Measurements from ENCODE around the gene PTPRD. TPM values are rescaled to one million over a fixed set of nuclear protein-coding genes. Genes with fewer than 3 reads are reported as not detected.

The PTPRD gene
- total RNA-seq, 2 experiments from 2014 or later, result 0.03 TPM; not detected in 1

- intact Hi-C loops (cut with micrococcal nuclease; ENCODE audit: unreplicated experiment), result no loop called here
- H3K4me3 ChIP-seq (ENCODE audit: low read depth, low read length, poor library complexity, severe bottlenecking), result no peak overlapping the region
- H3K9me3 ChIP-seq (ENCODE audit: low read length), result no peaks in the 10 kb centered on the region
- no peak overlapping the region for H3K27ac ChIP-seq (ENCODE audit: low read depth, low read length, poor library complexity, severe bottlenecking)
- no peaks in the 10 kb centered on the region for H3K36me3 ChIP-seq (ENCODE audit: insufficient read depth, low read length)
- TF ChIP-seq EZH2phosphoT487 (IDR thresholded peaks at IDR 0.05; ENCODE audit: borderline replicate concordance, low read depth, low read length), result no peak
- no peak for TF ChIP-seq CTCF (conservative IDR thresholded peaks at IDR 0.05; ENCODE audit: low read length)
- H2AFZ ChIP-seq (ENCODE audit: low read length), result no peak overlapping the region
- ChIA-PET POLR2A (interaction anchor here (0.9 kb wide), 1 partner anchor 10 kb away, joined by 3 read pairs; no protein-coding TSS in a partner anchor), CTCF (ENCODE audit: unreplicated experiment) (no interaction called here)
- no TSS peak for BruUV-seq (replicated peaks)
- no peak for DNase-seq (ENCODE audit: low spot score)
- H3K79me2 ChIP-seq (ENCODE audit: insufficient read depth, low read depth, low read length), result no peaks in the 10 kb centered on the region
- no peaks in the 10 kb centered on the region for H3K4me1 ChIP-seq (ENCODE audit: insufficient read depth, low read length, poor library complexity, severe bottlenecking)
- H4K20me1 ChIP-seq (ENCODE audit: insufficient read depth, low read length), result no peaks in the 10 kb centered on the region
- no peak overlapping the region for H3K4me2 ChIP-seq (ENCODE audit: low read length)
- no peaks in the 10 kb centered on the region for H3K9me2 ChIP-seq (ENCODE audit: insufficient read depth, low read length)
These were observed 1832.4 kb downstream of the PTPRD start for GRCh38 chr9:8780386-8780785.

- no peaks in the 10 kb centered on the region for H3K9me2 ChIP-seq (ENCODE audit: insufficient read depth, low read length)
- no peaks in the 10 kb centered on the region for H3K79me2 ChIP-seq (ENCODE audit: insufficient read depth, low read depth, low read length)
- intact Hi-C loops (cut with micrococcal nuclease; ENCODE audit: unreplicated experiment), result no loop called here
- H3K4me2 ChIP-seq (ENCODE audit: low read length), result no peak overlapping the region
- H3K36me3 ChIP-seq (ENCODE audit: insufficient read depth, low read length), result no peaks in the 10 kb centered on the region
- H2AFZ ChIP-seq (ENCODE audit: low read length), result no peak overlapping the region
- DNase-seq (ENCODE audit: low spot score), result no peak
- BruUV-seq (replicated peaks), result no TSS peak
- H4K20me1 ChIP-seq (ENCODE audit: insufficient read depth, low read length), result no peaks in the 10 kb centered on the region
- H3K4me3 ChIP-seq (ENCODE audit: low read depth, low read length, poor library complexity, severe bottlenecking), result no peak overlapping the region
- no peak for TF ChIP-seq EZH2phosphoT487 (IDR thresholded peaks at IDR 0.05; ENCODE audit: borderline replicate concordance, low read depth, low read length)
- TF ChIP-seq CTCF (conservative IDR thresholded peaks at IDR 0.05; ENCODE audit: low read length), result no peak
- H3K27ac ChIP-seq (ENCODE audit: low read depth, low read length, poor library complexity, severe bottlenecking), result no peak overlapping the region
- POLR2A ChIA-PET, result interaction anchor here (0.7 kb wide), 1 partner anchor 116 kb away, joined by 4 read pairs; no protein-coding TSS in a partner anchor
- no peaks in the 10 kb centered on the region for H3K4me1 ChIP-seq (ENCODE audit: insufficient read depth, low read length, poor library complexity, severe bottlenecking)
- CTCF ChIA-PET (ENCODE audit: unreplicated experiment), result no interaction called here
- no peaks in the 10 kb centered on the region for H3K9me3 ChIP-seq (ENCODE audit: low read length)
These were observed 1833.3 kb downstream of the PTPRD start for GRCh38 chr9:8779478-8779877.

GRCh38 chr9:8778356-8778755 lies 1834.4 kb downstream of the PTPRD start:
- Histone ChIP-seq H3K36me3 (ENCODE audit: insufficient read depth, low read length) (no peaks in the 10 kb centered on the region), H3K4me1 (ENCODE audit: insufficient read depth, low read length, poor library complexity, severe bottlenecking) (no peaks in the 10 kb centered on the region), H3K79me2 (ENCODE audit: insufficient read depth, low read depth, low read length) (no peaks in the 10 kb centered on the region), H3K4me3 (ENCODE audit: low read depth, low read length, poor library complexity, severe bottlenecking) (no peak overlapping the region), H4K20me1 (ENCODE audit: insufficient read depth, low read length) (no peaks in the 10 kb centered on the region), H3K27ac (ENCODE audit: low read depth, low read length, poor library complexity, severe bottlenecking) (no peak overlapping the region), H3K4me2 (ENCODE audit: low read length) (no peak overlapping the region), H3K9me2 (ENCODE audit: insufficient read depth, low read length) (no peaks in the 10 kb centered on the region), H3K9me3 (ENCODE audit: low read length) (no peaks in the 10 kb centered on the region), H2AFZ (ENCODE audit: low read length) (no peak overlapping the region)
- TF ChIP-seq CTCF (conservative IDR thresholded peaks at IDR 0.05; ENCODE audit: low read length) (no peak), EZH2phosphoT487 (IDR thresholded peaks at IDR 0.05; ENCODE audit: borderline replicate concordance, low read depth, low read length) (no peak)
- intact Hi-C loops (cut with micrococcal nuclease; ENCODE audit: unreplicated experiment), result no loop called here
- CTCF ChIA-PET (ENCODE audit: unreplicated experiment), result no interaction called here
- no peak for DNase-seq (ENCODE audit: low spot score)
- POLR2A ChIA-PET, result no interaction called here
- BruUV-seq (replicated peaks), result no TSS peak

Measured in OCI-LY7 (cell line).